GM12878 (cell line): ENCODE data around the gene DOK7. TPM values are rescaled to one million over a fixed set of nuclear protein-coding genes. Genes with fewer than 3 reads are reported as not detected.

Experiments used
- ATAC-seq: fragments of 200-7000 bp; cut with Tn5 transposase; 3 replicates; pipeline ENCODE4 v1.9.1; 2020; ENCODE audit warnings: mild to moderate bottlenecking, moderate library complexity
- BruUV-seq: library from RNA; stranded (reverse); fragments of 400-500 nt; replicated peaks from 2 replicates; lab custom pipeline; 2021; lab: Mats Ljungman, UMichigan
- CTCF ChIA-PET: fragments of 300-600 bp; sonication (Branson Sonifier 250); formaldehyde crosslinking; extraction: SDS; loops from one replicate; lab custom pipeline; 2021; ENCODE audit warnings: inconsistent platforms; lab: Yijun Ruan, JAX
- POLR2A ChIA-PET: fragments of 350-600 bp; formaldehyde crosslinking; extraction: SDS; loops from one replicate; lab custom pipeline; 2021; ENCODE audit warnings: inconsistent platforms; lab: Charles Lee
- RAD21 ChIA-PET: fragments of 300-600 bp; sonication (Branson Sonifier 250); formaldehyde crosslinking; loops from one replicate; lab custom pipeline; 2023; ENCODE audit warnings: antibody characterized with exemption; ENCODE audit not compliant: unreplicated experiment; lab: Charles Lee
- SMC1A ChIA-PET: fragments of 300-600 bp; sonication (Branson Sonifier 250); formaldehyde crosslinking; loops from one replicate; lab custom pipeline; 2023; ENCODE audit not compliant: unreplicated experiment, uncharacterized antibody; lab: Charles Lee
- DNase-seq: peaks from one replicate; pipeline ENCODE4 v3.0.0-alpha.2; 2011; ENCODE audit warnings: low read depth, low spot score
- FAIRE-seq: peaks from 3 replicates; lab custom pipeline; 2011; peaks lifted over from hg19 to GRCh38; lab: Jason Lieb, UNC
- H2AFZ ChIP-seq: 2 replicates; pipeline ENCODE4 v1.6.0; 2011; ENCODE audit warnings: low read depth, low read length, control low read depth; ENCODE audit not compliant: control insufficient read depth
- H3K27ac ChIP-seq: 2 replicates; pipeline ENCODE4 v1.5.1; 2011; ENCODE audit warnings: control low read depth; ENCODE audit not compliant: control insufficient read depth, insufficient read depth
- H3K27me3 ChIP-seq, 2 experiments: replicated peaks in 1 of 2; 2 replicates each; pipeline versions ENCODE4 v1.6.0 to v1.6.1; 2011; ENCODE audit warnings: low read length in 1 of 2; ENCODE audit not compliant: control insufficient read depth in 2 of 2, insufficient read depth in 2 of 2
- H3K36me3 ChIP-seq, 2 experiments: 2 replicates each; pipeline ENCODE4 v1.5.1; 2011; ENCODE audit warnings: low read length in 1 of 2; ENCODE audit not compliant: control insufficient read depth in 2 of 2, insufficient read depth in 2 of 2
- H3K4me1 ChIP-seq: 2 replicates; pipeline ENCODE4 v1.6.1; 2011; ENCODE audit warnings: mild to moderate bottlenecking, low read length, moderate library complexity, mixed read lengths; ENCODE audit not compliant: control insufficient read depth, insufficient read depth
- H3K4me2 ChIP-seq: 2 replicates; pipeline ENCODE4 v1.6.0; 2011; ENCODE audit warnings: control low read depth; ENCODE audit not compliant: control insufficient read depth, insufficient read depth
- H3K4me3 ChIP-seq: fragments of 200-600 bp; sonication (generic); 2 replicates; pipeline ENCODE4 v1.5.1; 2016
- H3K79me2 ChIP-seq: 2 replicates; pipeline ENCODE4 v1.6.0; 2011; ENCODE audit warnings: low read length; ENCODE audit not compliant: control insufficient read depth, insufficient read depth
- H3K9ac ChIP-seq: 2 replicates; pipeline ENCODE4 v1.8.0; 2011; ENCODE audit warnings: low read length, control low read depth, mixed read lengths; ENCODE audit not compliant: control insufficient read depth, insufficient read depth
- H3K9me3 ChIP-seq: replicated peaks from 3 replicates; pipeline ENCODE4 v1.5.1; 2011; ENCODE audit warnings: mild to moderate bottlenecking, low read length; ENCODE audit not compliant: control insufficient read depth, insufficient read depth
- H4K20me1 ChIP-seq: 2 replicates; pipeline ENCODE4 v1.6.0; 2011; ENCODE audit not compliant: control insufficient read depth, insufficient read depth
- CBX5 ChIP-seq: sonication (generic); IDR thresholded peaks from 2 replicates; pipeline ENCODE4 v1.6.1; 2016; ENCODE audit warnings: low read depth, moderate library complexity, mild to moderate bottlenecking, inconsistent platforms
- GATAD2B ChIP-seq: fragments of 450-650 bp; conservative IDR thresholded peaks from 2 replicates; pipeline ENCODE4 v1.6.1; 2017; ENCODE audit warnings: low read depth, mild to moderate bottlenecking, moderate library complexity
- HDGF ChIP-seq: fragments of 450-650 bp; IDR thresholded peaks from 2 replicates; pipeline ENCODE4 v1.6.1; 2016; ENCODE audit warnings: antibody characterized with exemption
- IRF4 ChIP-seq: IDR thresholded peaks from 2 replicates; pipeline ENCODE4 v1.6.1; 2011; ENCODE audit warnings: low read depth, low read length
- JUNB ChIP-seq: IDR thresholded peaks from 2 replicates; pipeline ENCODE4 v1.6.1; 2016; ENCODE audit warnings: antibody characterized with exemption, mild to moderate bottlenecking
- JUND ChIP-seq: IDR thresholded peaks from 2 replicates; pipeline ENCODE4 v1.6.1; 2012; ENCODE audit warnings: low read depth, mild to moderate bottlenecking, low read length, improper control_type of control experiment, moderate library complexity
- KDM1A ChIP-seq: fragments of 200-600 bp; sonication (generic); IDR thresholded peaks from 2 replicates; pipeline ENCODE4 v1.6.1; 2016; ENCODE audit warnings: borderline replicate concordance
- NFYB ChIP-seq: IDR thresholded peaks from 2 replicates; pipeline ENCODE4 v1.6.1; 2011; ENCODE audit warnings: low read depth, mild to moderate bottlenecking, low read length, improper control_type of control experiment, moderate library complexity; ENCODE audit not compliant: insufficient read depth
- POU2F2 ChIP-seq: IDR thresholded peaks from 3 replicates; pipeline ENCODE4 v1.6.1; 2011; ENCODE audit warnings: low read depth, mild to moderate bottlenecking, low read length, borderline replicate concordance
- SMAD5 ChIP-seq: IDR thresholded peaks from 2 replicates; pipeline ENCODE4 v1.6.1; 2016; ENCODE audit warnings: antibody characterized with exemption, low read depth
- SPI1 ChIP-seq: IDR thresholded peaks from 2 replicates; pipeline ENCODE4 v1.6.1; 2011; ENCODE audit warnings: low read depth, mild to moderate bottlenecking, low read length, moderate library complexity, borderline replicate concordance; ENCODE audit not compliant: insufficient read depth
- SREBF1 ChIP-seq: IDR thresholded peaks from 2 replicates; pipeline ENCODE4 v1.6.1; 2012; ENCODE audit warnings: mild to moderate bottlenecking, low read length
- TCF7 ChIP-seq: IDR thresholded peaks from 2 replicates; pipeline ENCODE4 v1.6.1; 2014; ENCODE audit warnings: antibody characterized with exemption, borderline replicate concordance
- WRNIP1 ChIP-seq: IDR thresholded peaks from 2 replicates; pipeline ENCODE4 v1.6.1; 2011; ENCODE audit warnings: low read depth, low read length, improper control_type of control experiment, borderline replicate concordance
- WGBS: methylation state at CpG from one replicate; pipeline ENCODE4 v1.1.6; 2016; ENCODE audit warnings: low lambda C conversion rate; ENCODE audit not compliant: insufficient replicate concordance, insufficient coverage; ENCODE audit errors: missing lambda C conversion rate; 5-methylcytosine and 5-hydroxymethylcytosine counted together
- in situ Hi-C: fragments of 300-500 bp; cut with MboI; formaldehyde crosslinking; loops from 9 replicates; pipeline ENCODE4 v1.14.3; 2018; ENCODE audit warnings: mixed read lengths
- intact Hi-C: fragments of 100-400 bp; cut with micrococcal nuclease; formaldehyde crosslinking; loops from one replicate; pipeline ENCODE4 v1.14.2; 2022; ENCODE audit not compliant: unreplicated experiment
- polyA plus RNA-seq, 11 experiments: library from polyadenylated mRNA; depleted of rRNA in 4 of 11; unstranded in 6 of 11; stranded (reverse) in 5 of 11; fragments of >200 nt; fragmentation: Nextera tagmentation in 4 of 11; fragmentation: Illumina TruSeq in 1 of 11; extraction: Ambion mirVana in 4 of 11; extraction: Trizol in 1 of 11; gene quantifications; 1 replicate in 1 of 11; 2 replicates in 10 of 11; pipeline versions ENCODE4 v1.2.1 to v1.2.3, GENCODE V29; 2011 to 2016; ENCODE audit warnings: inconsistent platforms in 2 of 11, missing spikeins in 2 of 11, low read depth in 1 of 11
- total RNA-seq, 4 experiments: library from RNA; depleted of rRNA in 3 of 4; stranded (reverse); fragments of >200 nt in 3 of 4; fragmentation: Illumina TruSeq in 1 of 4; extraction: Trizol in 1 of 4; gene quantifications; 2 replicates each; pipeline versions ENCODE4 v1.2.1 to v1.2.3, GENCODE V29; 2013 to 2021
- TF ChIP-seq, protein P1 (sequence below): IDR thresholded peaks from 2 replicates; pipeline ENCODE4 v1.6.1; 2012; ENCODE audit warnings: mild to moderate bottlenecking, low read depth, low read length
- TF ChIP-seq, protein P2 (sequence below): fragments of 450-650 bp; IDR thresholded peaks from 2 replicates; pipeline ENCODE4 v1.6.1; 2016; ENCODE audit warnings: mild to moderate bottlenecking
- TF ChIP-seq, protein P3 (sequence below): fragments of 450-650 bp; formaldehyde crosslinking; IDR thresholded peaks from 2 replicates; pipeline ENCODE4 v1.4.0; 2020; ENCODE audit warnings: mild to moderate bottlenecking, moderate library complexity

Gene DOK7
- total and polyA plus RNA-seq, 10 of the 15 experiments (the other 5 are each of a cell fraction or from before 2014, with no cell fraction given) = 0.04 to 0.46 (median 0.18) TPM; not detected in 4

DNA sequence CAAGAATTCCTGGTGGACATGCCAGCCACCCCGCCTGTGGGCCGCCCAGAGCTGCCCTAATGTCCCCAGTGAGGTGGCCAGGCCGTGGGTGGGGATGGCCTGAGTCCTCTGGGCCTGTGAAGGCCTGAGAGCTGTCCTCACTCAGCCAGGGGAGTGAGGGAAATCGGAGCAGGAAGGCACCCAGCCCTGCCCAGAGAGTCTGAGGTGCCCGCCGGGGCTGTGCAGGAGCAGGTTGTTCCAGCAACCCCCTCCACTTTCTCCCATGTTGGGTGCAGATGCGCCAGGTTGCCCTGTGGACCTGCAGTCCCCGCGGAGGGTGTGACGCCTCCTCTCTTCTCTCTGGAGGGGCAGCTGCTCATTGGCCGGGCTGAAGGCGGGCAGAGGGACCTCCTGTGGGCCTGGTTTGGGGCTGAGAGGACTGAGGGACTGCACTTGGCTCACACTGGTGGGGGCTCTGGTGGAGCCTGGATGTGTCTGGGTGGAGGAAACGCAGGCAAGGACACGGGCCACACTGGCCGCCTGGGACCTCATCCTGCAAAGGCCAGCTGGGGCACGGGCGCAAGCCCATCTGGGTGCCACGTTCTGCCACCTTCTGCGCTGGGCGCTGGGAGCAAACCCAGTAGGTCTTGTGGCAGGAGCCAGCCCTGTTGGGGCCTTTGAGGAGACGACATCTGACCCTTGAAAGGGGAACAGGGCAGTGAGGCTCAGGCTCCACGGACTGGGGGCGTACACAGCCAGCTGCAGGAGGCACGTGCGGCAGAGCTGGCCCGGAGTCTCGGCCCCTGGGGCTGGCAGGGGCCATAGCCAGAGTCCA is 14.0 kb downstream of the DOK7 start:
- H3K9ac ChIP-seq = no peak overlapping the region
- RAD21 ChIA-PET = no interaction called here
- in situ Hi-C loops (no loop called here), intact Hi-C loops (no loop called here)
- POLR2A ChIA-PET = no interaction called here
- no peak overlapping the region for H2AFZ ChIP-seq
- ATAC-seq = no peak
- no peak overlapping the region for H3K4me3 ChIP-seq
- FAIRE-seq = no peak
- SMC1A ChIA-PET = no interaction called here
- H3K4me2 ChIP-seq = no peak overlapping the region
- WGBS = 42% methylated on average over 27 of the region's 27 CpGs
- no TSS peak for BruUV-seq
- H3K4me1 ChIP-seq = no peaks in the 10 kb centered on the region
- TF ChIP-seq, protein P1, sequence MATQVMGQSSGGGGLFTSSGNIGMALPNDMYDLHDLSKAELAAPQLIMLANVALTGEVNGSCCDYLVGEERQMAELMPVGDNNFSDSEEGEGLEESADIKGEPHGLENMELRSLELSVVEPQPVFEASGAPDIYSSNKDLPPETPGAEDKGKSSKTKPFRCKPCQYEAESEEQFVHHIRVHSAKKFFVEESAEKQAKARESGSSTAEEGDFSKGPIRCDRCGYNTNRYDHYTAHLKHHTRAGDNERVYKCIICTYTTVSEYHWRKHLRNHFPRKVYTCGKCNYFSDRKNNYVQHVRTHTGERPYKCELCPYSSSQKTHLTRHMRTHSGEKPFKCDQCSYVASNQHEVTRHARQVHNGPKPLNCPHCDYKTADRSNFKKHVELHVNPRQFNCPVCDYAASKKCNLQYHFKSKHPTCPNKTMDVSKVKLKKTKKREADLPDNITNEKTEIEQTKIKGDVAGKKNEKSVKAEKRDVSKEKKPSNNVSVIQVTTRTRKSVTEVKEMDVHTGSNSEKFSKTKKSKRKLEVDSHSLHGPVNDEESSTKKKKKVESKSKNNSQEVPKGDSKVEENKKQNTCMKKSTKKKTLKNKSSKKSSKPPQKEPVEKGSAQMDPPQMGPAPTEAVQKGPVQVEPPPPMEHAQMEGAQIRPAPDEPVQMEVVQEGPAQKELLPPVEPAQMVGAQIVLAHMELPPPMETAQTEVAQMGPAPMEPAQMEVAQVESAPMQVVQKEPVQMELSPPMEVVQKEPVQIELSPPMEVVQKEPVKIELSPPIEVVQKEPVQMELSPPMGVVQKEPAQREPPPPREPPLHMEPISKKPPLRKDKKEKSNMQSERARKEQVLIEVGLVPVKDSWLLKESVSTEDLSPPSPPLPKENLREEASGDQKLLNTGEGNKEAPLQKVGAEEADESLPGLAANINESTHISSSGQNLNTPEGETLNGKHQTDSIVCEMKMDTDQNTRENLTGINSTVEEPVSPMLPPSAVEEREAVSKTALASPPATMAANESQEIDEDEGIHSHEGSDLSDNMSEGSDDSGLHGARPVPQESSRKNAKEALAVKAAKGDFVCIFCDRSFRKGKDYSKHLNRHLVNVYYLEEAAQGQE = no peak
- TF ChIP-seq, protein P2, sequence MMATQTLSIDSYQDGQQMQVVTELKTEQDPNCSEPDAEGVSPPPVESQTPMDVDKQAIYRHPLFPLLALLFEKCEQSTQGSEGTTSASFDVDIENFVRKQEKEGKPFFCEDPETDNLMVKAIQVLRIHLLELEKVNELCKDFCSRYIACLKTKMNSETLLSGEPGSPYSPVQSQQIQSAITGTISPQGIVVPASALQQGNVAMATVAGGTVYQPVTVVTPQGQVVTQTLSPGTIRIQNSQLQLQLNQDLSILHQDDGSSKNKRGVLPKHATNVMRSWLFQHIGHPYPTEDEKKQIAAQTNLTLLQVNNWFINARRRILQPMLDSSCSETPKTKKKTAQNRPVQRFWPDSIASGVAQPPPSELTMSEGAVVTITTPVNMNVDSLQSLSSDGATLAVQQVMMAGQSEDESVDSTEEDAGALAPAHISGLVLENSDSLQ = no peak
- TF ChIP-seq WRNIP1 = no peak
- TF ChIP-seq SPI1 = no peak
- TF ChIP-seq, protein P3, sequence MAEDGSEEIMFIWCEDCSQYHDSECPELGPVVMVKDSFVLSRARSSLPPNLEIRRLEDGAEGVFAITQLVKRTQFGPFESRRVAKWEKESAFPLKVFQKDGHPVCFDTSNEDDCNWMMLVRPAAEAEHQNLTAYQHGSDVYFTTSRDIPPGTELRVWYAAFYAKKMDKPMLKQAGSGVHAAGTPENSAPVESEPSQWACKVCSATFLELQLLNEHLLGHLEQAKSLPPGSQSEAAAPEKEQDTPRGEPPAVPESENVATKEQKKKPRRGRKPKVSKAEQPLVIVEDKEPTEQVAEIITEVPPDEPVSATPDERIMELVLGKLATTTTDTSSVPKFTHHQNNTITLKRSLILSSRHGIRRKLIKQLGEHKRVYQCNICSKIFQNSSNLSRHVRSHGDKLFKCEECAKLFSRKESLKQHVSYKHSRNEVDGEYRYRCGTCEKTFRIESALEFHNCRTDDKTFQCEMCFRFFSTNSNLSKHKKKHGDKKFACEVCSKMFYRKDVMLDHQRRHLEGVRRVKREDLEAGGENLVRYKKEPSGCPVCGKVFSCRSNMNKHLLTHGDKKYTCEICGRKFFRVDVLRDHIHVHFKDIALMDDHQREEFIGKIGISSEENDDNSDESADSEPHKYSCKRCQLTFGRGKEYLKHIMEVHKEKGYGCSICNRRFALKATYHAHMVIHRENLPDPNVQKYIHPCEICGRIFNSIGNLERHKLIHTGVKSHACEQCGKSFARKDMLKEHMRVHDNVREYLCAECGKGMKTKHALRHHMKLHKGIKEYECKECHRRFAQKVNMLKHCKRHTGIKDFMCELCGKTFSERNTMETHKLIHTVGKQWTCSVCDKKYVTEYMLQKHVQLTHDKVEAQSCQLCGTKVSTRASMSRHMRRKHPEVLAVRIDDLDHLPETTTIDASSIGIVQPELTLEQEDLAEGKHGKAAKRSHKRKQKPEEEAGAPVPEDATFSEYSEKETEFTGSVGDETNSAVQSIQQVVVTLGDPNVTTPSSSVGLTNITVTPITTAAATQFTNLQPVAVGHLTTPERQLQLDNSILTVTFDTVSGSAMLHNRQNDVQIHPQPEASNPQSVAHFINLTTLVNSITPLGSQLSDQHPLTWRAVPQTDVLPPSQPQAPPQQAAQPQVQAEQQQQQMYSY = no peak
- no peak for TF ChIP-seq KDM1A
- TF ChIP-seq NFYB = no peak
- no peak for TF ChIP-seq POU2F2
- TF ChIP-seq TCF7 = no peak
- no peak for TF ChIP-seq HDGF
- no peak for TF ChIP-seq SREBF1
- no peak for TF ChIP-seq GATAD2B
- TF ChIP-seq CBX5 = no peak
- no peak for TF ChIP-seq IRF4
- no peak for TF ChIP-seq JUND
- no peak for TF ChIP-seq SMAD5
- TF ChIP-seq JUNB = no peak
- no peaks in the 10 kb centered on the region for H3K36me3 ChIP-seq
- H3K9me3 ChIP-seq = no peaks in the 10 kb centered on the region
- no peaks in the 10 kb centered on the region; a peak in 2 of 4 replicates for H3K27me3 ChIP-seq
- no peaks in the 10 kb centered on the region for H3K79me2 ChIP-seq
- DNase-seq = no peak
- CTCF ChIA-PET = interaction anchor here (0.6 kb wide), 2 partner anchors 29 to 160 kb away, joined by 3 read pairs; no protein-coding TSS in a partner anchor
- H4K20me1 ChIP-seq = no peaks in the 10 kb centered on the region
- H3K27ac ChIP-seq = no peak overlapping the region
